Measurements from ENCODE around the gene CANX. TPM values are rescaled to one million over a fixed set of nuclear protein-coding genes. Genes with fewer than 3 reads are reported as not detected.
A peak's percentile ranks its signal among the peaks of the same experiment; 100 is the strongest.

CANX gene
- total and polyA plus RNA-seq, 2 of the 13 experiments (the other 11 are each of a cell fraction or from before 2014, with no cell fraction given), result 477 to 680 TPM

- peaks cover 74% of the 10 kb centered on the region for H3K4me1 ChIP-seq (ENCODE audit: insufficient read depth, low read length)
- ATAC-seq (peak; percentile 83), FAIRE-seq (peak; percentile 96), DNase-seq (ENCODE audit: low spot score) (peak; percentile 98)
- CTCF ChIA-PET (ENCODE audit: low intra/inter-chr PET ratio, low total read pairs), result no interaction called here
- 81% methylated on average over 8 of the region's 9 CpGs for WGBS (ENCODE audit: low lambda C conversion rate)
- POLR2A ChIA-PET, result interaction anchor here (0.7 to 4.4 kb wide), 19 partner anchors 8 to 146 kb away, joined by 3 to 55 read pairs (median 5); partner anchors contain the start of genes CANX, HNRNPH1, MAML1 and RUFY1
- no peaks in the 10 kb centered on the region for H3K36me3 ChIP-seq (replicated peaks in 1 of 2; ENCODE audit: control insufficient read depth in 1 of 2, insufficient read depth in 2 of 2, low read length in 2 of 2)
- H3K9me3 ChIP-seq (ENCODE audit: low read length), result no peaks in the 10 kb centered on the region
- BruUV-seq (replicated peaks), result no TSS peak
- intact Hi-C loops (cut with micrococcal nuclease; ENCODE audit: unreplicated experiment) (loop anchor here (1.0 kb wide), 1 partner anchor 18 kb away; the partner anchor contains the start of gene CANX), in situ Hi-C loops (cut with HindIII; ENCODE audit: extremely low pct_ligation_motif_present, low pct_unique_long_range_greater_than_20kb) (no loop called here)
- H4K20me1 ChIP-seq (ENCODE audit: insufficient read depth, low read length), result no peaks in the 10 kb centered on the region
- no peaks in the 10 kb centered on the region; a peak in 1 of 5 replicates for H3K27me3 ChIP-seq (ENCODE audit: control insufficient read depth in 1 of 2, insufficient read depth in 2 of 2, low read length in 2 of 2)
- H3K27ac ChIP-seq (ENCODE audit: extremely low read length, insufficient read depth, low read length), result peak overlapping the region; percentile 87
- no peak overlapping the region for H2AFZ ChIP-seq (ENCODE audit: low read length)
- H3K79me2 ChIP-seq (ENCODE audit: insufficient read depth, low read length), result peaks cover 24% of the 10 kb centered on the region
- peak overlapping the region; percentile 65 for H3K9ac ChIP-seq (ENCODE audit: insufficient read depth, low read depth, low read length)
- H3K4me2 ChIP-seq (ENCODE audit: low read depth, low read length), result peak overlapping the region; percentile 76
- peak overlapping the region in 2 of 3 experiments; percentile 19 to 51; a peak in 3 of 6 replicates for H3K4me3 ChIP-seq (replicated peaks in 1 of 3; ENCODE audit: insufficient read depth in 1 of 3, low read depth in 2 of 3, low read length in 3 of 3)
- no peak for TF ChIP-seq ZBTB3 (CRISPR knock-in tag; IDR thresholded peaks at IDR 0.05; ENCODE audit: borderline replicate concordance, low read depth)
- no peak for TF ChIP-seq ZBTB26 (CRISPR knock-in tag; IDR thresholded peaks at IDR 0.05; ENCODE audit: borderline replicate concordance)
- TF ChIP-seq ZIK1 (CRISPR knock-in tag; IDR thresholded peaks at IDR 0.05; ENCODE audit: borderline replicate concordance, low read depth), result no peak
- no peak for TF ChIP-seq CHD2 (IDR thresholded peaks at IDR 0.05; ENCODE audit: low read depth, low read length)
- TF ChIP-seq, protein P1, sequence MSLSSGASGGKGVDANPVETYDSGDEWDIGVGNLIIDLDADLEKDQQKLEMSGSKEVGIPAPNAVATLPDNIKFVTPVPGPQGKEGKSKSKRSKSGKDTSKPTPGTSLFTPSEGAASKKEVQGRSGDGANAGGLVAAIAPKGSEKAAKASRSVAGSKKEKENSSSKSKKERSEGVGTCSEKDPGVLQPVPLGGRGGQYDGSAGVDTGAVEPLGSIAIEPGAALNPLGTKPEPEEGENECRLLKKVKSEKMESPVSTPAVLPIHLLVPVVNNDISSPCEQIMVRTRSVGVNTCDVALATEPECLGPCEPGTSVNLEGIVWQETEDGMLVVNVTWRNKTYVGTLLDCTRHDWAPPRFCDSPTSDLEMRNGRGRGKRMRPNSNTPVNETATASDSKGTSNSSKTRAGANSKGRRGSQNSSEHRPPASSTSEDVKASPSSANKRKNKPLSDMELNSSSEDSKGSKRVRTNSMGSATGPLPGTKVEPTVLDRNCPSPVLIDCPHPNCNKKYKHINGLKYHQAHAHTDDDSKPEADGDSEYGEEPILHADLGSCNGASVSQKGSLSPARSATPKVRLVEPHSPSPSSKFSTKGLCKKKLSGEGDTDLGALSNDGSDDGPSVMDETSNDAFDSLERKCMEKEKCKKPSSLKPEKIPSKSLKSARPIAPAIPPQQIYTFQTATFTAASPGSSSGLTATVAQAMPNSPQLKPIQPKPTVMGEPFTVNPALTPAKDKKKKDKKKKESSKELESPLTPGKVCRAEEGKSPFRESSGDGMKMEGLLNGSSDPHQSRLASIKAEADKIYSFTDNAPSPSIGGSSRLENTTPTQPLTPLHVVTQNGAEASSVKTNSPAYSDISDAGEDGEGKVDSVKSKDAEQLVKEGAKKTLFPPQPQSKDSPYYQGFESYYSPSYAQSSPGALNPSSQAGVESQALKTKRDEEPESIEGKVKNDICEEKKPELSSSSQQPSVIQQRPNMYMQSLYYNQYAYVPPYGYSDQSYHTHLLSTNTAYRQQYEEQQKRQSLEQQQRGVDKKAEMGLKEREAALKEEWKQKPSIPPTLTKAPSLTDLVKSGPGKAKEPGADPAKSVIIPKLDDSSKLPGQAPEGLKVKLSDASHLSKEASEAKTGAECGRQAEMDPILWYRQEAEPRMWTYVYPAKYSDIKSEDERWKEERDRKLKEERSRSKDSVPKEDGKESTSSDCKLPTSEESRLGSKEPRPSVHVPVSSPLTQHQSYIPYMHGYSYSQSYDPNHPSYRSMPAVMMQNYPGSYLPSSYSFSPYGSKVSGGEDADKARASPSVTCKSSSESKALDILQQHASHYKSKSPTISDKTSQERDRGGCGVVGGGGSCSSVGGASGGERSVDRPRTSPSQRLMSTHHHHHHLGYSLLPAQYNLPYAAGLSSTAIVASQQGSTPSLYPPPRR (CRISPR knock-in tag; IDR thresholded peaks at IDR 0.05; ENCODE audit: borderline replicate concordance), result 0 out of 2 replicates have a peak, but pooled peaks have one; percentile 62
- no peak for TF ChIP-seq ZNF512 (CRISPR knock-in tag; IDR thresholded peaks at IDR 0.05)
- no peak for TF ChIP-seq ZNF136 (CRISPR knock-in tag; IDR thresholded peaks at IDR 0.05; ENCODE audit: low read depth)
- no peak for TF ChIP-seq SIN3A (IDR thresholded peaks at IDR 0.05; ENCODE audit: borderline replicate concordance, low read depth, low read length)
- TF ChIP-seq IRF1 (CRISPR knock-in tag; IDR thresholded peaks at IDR 0.05; ENCODE audit: low read depth), result no peak
- TF ChIP-seq GATAD2A (CRISPR knock-in tag; IDR thresholded peaks at IDR 0.05), result peak; percentile 83
- no peak for TF ChIP-seq ATRX (CRISPR knock-in tag; IDR thresholded peaks at IDR 0.05; ENCODE audit: borderline replicate concordance)
- TF ChIP-seq SRSF4 (IDR thresholded peaks at IDR 0.05; ENCODE audit: low read depth, low read length, poor library complexity, severe bottlenecking), result no peak
- TF ChIP-seq ZNF3 (CRISPR knock-in tag; IDR thresholded peaks at IDR 0.05), result no peak
- TF ChIP-seq ADNP (CRISPR knock-in tag; IDR thresholded peaks at IDR 0.05), result peak; percentile 93; the same call in 1 of the 2 replicates
- TF ChIP-seq ZNF530 (CRISPR knock-in tag; IDR thresholded peaks at IDR 0.05; ENCODE audit: low read depth), result no peak
Observed at GRCh38 chr5:179680014-179680779, 18.6 kb upstream of the CANX start.

Data from HepG2 (cell line).